ENCODE results near the gene NOTCH2.

DNA sequence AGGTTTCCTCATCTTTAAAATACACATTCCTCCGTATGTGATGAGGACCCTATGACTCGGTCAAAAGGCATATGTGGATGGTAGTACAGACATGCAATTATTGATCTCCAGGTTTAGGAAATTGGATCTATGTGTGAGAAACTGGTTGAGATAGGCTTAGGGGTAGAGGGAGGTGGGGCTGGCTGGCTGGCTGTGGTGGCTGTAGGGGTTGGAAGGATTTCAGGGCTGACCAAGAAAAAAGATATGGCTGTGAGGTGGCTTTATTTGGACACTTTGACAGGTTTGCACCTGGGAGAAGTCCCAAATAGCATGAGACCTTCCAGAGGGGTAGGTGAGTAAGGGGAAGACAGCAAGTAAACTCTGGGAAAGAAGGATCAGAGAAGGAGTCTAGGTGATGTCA is 133.5 kb downstream of the NOTCH2 start:
- TF ChIP-seq, protein P1, sequence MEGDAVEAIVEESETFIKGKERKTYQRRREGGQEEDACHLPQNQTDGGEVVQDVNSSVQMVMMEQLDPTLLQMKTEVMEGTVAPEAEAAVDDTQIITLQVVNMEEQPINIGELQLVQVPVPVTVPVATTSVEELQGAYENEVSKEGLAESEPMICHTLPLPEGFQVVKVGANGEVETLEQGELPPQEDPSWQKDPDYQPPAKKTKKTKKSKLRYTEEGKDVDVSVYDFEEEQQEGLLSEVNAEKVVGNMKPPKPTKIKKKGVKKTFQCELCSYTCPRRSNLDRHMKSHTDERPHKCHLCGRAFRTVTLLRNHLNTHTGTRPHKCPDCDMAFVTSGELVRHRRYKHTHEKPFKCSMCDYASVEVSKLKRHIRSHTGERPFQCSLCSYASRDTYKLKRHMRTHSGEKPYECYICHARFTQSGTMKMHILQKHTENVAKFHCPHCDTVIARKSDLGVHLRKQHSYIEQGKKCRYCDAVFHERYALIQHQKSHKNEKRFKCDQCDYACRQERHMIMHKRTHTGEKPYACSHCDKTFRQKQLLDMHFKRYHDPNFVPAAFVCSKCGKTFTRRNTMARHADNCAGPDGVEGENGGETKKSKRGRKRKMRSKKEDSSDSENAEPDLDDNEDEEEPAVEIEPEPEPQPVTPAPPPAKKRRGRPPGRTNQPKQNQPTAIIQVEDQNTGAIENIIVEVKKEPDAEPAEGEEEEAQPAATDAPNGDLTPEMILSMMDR (IDR thresholded peaks at IDR 0.05; ENCODE audit: low read depth, low read length, poor library complexity, severe bottlenecking) = no peak
- no peak for TF ChIP-seq EZH2phosphoT487 (IDR thresholded peaks at IDR 0.05; ENCODE audit: borderline replicate concordance, low read length)
